ENCODE data around the gene MAPK14.

The MAPK14 gene

DNA sequence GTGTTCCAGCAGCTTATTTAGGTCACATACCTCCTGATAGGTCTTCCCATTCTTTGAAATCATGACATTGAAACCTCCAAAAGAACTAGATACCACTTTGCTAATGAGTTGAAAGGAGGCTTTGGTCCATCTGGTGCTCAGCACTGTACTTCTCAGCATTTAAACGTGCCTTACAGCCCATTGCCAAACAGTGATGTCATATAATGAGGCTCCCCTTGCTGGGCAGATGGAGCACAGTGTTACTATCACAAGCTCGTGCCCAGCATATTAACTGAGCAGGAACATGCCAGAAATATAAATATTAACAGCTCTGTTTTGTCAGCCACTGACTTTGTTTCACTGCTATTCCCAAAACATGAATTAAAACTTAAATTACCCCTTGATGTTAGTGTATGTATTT, 77.2 kb downstream of the MAPK14 start:
- no peak for DNase-seq (ENCODE audit: low spot score)

DNA sequence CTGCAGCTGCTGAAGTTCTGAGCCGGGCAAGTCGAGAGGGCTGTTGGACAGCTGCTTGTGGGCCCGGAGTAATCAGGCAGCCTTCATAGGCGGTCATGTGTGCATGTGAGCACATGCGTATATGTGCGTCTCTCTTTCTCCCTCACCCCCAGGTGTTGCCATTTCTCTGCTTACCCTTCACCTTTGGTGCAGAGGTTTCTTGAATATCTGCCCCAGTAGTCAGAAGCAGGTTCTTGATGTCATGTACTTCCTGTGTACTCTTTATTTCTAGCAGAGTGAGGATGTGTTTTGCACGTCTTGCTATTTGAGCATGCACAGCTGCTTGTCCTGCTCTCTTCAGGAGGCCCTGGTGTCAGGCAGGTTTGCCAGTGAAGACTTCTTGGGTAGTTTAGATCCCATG, 81.5 kb downstream of the MAPK14 start:
- no peak for DNase-seq (ENCODE audit: low spot score)

DNA sequence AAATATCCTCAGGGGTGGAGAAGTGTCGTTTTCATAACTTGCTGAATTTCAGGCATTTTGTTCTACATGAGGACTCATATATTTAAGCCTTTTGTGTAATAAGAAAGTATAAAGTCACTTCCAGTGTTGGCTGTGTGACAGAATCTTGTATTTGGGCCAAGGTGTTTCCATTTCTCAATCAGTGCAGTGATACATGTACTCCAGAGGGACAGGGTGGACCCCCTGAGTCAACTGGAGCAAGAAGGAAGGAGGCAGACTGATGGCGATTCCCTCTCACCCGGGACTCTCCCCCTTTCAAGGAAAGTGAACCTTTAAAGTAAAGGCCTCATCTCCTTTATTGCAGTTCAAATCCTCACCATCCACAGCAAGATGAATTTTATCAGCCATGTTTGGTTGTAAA, 82.4 kb downstream of the MAPK14 start:
- DNase-seq (ENCODE audit: low spot score), result no peak

DNA sequence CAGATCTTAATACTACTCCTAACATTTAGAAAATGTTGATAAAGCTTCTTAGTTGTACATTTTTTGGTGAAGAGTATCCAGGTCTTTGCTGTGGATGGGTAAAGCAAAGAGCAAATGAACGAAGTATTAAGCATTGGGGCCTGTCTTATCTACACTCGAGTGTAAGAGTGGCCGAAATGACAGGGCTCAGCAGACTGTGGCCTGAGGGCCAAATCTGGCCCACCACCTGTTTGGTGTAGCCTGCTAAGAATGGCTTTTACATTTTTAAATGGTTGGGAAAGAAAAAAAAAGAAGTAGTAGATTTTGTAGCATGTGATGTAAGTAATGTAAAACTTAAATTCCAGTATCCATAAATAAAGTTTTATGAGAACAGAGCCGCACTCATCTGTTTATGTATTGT, 83.3 kb downstream of the MAPK14 start:
- DNase-seq (ENCODE audit: low spot score), result no peak

DNA sequence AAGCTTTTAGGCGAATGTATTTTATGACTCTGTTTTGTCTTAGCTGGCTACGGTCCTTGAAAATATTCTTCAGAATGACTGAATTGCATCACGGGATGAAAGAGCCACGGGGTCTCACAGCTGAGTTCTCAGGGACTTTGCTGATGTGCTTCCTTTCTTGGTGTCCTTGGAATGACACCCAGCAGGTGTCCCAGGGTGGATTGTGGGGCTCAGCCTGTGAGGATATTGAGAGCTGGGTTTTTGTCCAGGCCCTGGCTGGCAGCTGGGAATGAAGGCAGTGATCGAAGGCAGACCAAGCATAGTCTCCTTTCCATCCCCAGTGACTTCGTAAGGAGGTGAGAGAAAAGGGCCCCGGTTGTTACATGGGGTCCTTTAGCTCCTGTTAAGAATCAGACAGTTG, 83.9 kb downstream of the MAPK14 start:
- DNase-seq (ENCODE audit: low spot score), result no peak

DNA sequence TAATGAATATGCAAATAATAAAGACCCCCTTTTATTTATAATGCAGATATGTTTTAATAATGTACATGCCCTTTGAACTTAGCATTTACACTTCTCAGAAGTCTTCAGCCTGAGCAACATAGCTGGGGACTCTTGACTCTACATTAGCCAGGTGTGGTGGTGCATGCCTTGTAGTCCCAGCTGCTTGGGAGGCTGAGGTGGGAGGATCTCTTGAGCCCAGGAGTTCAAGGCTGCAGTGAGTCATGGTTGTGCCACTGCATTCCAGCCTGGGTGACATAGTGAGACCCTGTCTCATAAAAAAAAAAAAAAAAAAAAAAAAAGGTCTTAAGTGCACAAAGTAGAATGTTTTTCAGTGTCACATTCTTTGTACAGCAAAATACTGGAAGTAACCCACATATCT, 85.4 kb downstream of the MAPK14 start:
- no peak for DNase-seq (ENCODE audit: low spot score)

DNA sequence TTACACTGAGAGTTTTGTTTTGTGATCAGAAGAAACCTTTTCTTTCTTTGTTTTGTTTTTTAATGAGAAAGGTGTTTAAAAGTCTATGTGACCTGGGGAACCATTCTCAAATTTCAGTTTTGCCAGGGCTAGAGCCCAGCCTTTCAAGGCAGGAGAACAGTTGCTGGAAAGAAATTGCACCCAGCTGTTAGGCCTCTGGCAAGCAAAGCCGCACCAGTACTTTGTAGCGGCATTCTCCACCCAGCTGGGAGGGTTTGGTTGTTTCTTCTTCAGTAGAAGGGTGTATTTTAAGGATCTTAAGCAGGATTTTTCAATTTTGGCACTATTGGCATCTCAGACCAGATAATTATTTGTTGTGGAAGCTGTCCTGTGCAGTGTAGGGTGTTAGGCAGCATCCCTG, 86.1 kb downstream of the MAPK14 start:
- DNase-seq (ENCODE audit: low spot score), result no peak

DNA sequence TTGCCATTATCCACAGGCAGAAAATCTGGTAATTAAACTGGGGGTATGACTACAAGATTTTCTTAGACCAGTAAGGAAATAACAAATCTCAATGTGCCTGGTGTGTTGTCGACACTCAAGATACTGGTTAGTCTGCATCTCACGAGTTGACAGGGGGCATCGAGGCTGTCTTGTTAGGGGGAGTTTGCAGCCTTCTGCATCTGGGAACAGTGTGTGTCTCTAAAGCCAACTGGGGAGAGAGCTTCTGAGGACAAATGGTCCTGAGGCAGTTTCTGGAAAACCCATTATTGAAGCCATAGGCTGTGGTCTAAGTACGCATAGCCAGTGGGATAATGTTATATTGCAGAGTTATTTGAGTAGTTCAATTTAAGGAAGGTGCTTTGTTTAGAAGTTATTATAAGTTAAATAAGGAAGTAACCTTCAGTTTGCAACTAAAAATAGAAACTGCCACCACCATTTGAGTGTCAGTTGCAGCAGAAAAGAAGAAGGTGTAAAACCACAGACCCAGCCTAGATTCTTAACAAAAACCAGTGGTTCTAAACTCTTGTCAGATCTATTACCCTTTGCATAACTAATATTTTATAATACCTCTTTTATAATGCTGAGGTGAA, 87.3 kb downstream of the MAPK14 start:
- no peak for DNase-seq (ENCODE audit: low spot score)

DNA sequence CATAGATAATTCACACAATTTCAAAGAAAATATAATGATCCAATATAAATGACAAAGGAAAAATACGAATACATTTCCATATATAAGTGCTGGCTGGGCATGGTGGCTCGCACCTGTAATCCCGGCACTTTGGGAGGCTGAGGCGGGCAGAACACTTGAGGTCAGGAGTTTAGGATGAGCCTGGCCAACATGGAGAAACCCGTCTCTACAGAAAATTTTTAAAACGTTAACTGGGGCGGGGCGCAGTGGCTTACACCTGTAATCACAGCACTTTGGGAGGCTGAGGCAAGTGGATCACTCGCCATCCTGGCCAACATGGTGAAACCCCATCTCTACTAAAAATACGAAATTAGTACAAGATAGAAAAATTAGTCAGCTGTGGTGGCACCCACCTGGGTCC, 87.8 kb downstream of the MAPK14 start:
- DNase-seq (ENCODE audit: low spot score), result no peak

DNA sequence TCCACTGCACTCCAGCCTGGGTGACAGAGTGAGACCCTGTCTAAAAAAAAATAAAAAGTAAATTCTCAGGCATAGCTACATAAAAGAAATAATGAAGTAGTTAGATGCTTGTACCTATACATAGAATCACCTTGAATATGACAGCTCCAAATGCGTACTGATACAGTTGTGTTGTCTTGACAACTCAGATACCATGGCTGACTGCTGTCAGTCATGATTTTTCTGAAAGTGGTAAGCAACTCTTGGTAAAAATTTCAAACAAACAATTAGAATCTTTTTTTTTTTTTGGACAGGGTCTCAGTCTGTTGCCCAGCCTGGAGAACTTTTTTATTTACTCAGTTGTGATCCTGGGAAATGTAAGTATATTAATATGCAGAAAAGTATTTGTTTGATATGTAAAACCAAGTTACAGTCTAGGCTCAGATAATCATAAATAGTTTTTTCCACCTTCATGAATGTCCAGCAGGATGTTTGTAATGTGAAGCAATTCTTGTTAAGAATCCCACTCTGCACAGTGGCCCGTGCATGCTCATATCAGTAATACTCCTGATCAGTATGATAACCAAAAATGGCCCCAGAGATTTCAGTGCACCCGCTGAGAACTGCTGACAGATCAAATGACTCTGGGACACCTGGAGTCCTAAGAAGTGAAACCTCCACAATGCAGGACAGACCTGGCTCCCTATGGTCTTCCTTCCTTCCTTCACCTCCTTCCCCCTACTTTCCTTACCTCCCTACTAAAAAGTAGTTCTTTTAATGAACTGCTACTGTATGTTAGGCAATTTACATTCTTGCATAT, 88.7 kb downstream of the MAPK14 start:
- DNase-seq (ENCODE audit: low spot score), result no peak

DNA sequence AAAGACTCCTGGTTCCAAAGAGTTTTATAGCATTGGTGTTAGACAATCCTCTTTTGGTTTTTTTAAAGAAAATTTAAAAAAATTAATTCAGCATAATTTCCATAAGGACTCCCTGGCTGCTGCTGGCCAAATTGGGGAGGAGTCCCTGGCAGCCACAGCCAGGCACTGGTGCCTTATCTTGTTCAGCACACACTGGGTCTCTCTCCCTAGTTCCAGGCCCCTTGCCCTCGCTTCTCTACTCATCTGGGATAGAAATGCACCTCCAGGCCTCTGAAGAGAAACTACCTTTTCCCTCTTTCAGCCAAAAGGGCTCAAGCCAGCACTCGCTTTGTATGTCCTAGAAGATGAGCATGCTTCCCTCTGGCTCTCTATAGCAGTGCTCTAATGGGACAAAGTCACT, 89.3 kb downstream of the MAPK14 start:
- no peak for DNase-seq (ENCODE audit: low spot score)

DNA sequence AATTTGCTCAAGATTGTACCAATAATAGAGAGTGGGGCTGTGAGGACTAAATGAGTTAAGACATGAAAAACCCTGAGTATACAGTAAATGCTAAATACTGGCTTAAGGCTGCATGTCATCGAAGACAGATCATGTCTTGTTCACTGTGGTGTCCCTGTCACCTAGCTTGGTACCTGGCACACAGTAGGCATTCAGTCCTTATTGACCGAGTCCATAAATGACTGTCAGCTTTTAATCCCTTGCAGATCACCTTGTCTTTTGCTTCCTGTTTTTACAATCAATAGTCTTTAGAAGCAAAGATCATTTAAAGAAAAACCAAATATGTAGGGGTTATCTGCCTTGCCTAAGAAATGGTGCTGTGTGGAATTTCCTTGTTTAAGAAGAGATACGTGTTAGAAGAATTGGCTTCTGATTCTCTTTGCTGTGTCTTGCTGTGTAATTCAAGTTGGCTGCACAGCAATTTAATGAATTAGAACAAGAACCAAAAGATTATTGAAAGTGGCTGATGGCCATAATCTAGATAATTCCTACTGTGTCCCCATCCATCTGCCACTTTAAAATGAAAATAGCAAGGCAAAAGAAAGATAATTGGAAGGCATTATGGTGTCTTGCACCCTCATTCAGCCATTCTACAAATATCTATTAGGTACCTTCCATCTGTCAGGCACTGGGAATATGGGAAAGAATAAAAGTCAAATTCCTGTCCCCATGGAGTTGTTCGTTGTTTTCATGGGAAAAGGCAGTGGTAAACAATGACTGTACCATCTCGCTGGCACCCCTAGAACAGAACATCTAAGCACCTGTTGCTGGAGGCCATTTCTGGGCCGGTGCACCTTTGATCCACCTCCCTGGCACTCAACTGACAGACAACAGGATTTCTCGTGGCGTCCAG, 90.3 kb downstream of the MAPK14 start:
- DNase-seq (ENCODE audit: low spot score), result no peak

DNA sequence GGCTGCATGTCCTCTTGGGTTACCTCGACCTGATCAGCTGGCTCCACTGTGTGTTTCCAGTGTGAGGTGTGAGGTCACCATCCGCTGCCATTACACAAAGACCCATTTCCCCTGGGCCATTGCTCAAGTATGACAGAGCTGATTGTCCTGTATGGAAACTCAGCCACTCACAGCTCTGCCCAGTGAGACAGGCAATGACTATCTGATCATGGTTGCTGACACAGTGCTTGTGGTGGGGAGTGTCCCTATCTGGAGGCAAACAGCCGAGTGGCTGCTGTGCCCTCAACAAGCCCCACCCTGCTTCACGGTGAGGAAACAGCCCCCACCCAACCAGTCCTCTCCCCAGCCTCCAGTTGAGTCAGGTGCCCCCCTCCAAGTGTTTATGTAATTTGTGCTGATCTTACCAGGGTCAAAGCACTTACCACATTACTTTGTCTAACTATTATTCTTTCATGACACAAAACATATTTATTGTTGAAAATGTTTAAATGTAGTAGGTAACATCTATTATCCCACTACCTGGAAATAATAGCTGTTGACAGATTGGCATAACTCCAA, 91.0 kb downstream of the MAPK14 start:
- no peak for DNase-seq (ENCODE audit: low spot score)

DNA sequence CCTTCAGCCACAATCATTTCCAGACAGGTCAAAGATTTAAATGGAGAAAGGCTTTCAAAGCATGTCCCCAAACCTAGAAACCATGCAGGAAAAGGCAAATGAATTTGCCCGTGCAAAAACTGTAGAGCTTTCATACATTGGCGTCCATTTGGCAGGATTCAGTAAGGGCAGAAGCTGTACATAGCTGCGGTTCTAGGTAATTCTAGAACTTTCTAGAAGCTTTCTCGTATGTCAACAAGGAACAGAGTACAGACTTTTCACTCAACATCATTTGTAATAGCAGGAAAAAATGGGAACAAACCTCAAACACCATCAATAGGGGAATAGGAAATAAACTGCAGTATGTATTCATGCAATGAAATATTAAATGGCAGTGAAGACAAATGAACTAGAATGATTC, 91.6 kb downstream of the MAPK14 start:
- DNase-seq (ENCODE audit: low spot score), result no peak

DNA sequence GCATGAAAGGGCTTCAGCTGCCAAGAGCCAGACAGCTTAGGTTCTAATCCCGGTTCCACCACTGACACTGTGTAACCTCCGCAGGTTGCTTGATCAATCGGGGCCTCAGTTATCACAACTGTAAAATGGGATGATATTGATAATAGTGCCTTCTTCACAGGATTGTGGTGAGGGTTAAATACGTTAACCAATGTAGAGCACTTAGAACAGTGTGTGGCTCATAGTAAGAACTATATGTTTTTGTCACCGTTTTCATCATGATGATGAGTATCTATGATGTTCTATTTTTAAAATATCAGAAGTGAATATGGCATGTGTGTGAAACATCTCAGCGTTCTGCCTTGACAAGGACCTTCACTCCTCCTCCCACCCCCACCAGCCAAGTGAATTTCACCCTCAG, 92.4 kb downstream of the MAPK14 start:
- no peak for DNase-seq (ENCODE audit: low spot score)

DNA sequence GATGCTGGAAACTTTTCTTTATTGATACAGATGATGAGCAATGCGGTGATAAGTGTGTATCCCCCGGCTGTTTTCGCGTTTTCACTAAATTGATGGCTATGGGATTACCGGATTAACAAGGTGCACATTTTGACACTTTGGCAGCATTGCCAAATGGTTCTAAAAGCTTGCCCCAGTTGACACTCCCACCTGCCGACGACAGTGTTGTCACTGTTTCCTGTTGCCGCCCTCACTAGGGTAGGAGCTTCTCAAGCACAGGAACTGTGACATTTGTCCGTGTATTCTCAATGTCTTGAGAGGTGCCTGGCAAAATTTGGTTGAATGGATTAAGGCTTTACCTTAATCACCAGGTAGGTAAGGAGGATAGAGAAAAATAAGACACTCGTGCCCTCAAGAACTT, 92.9 kb downstream of the MAPK14 start:
- DNase-seq (ENCODE audit: low spot score), result no peak

DNA sequence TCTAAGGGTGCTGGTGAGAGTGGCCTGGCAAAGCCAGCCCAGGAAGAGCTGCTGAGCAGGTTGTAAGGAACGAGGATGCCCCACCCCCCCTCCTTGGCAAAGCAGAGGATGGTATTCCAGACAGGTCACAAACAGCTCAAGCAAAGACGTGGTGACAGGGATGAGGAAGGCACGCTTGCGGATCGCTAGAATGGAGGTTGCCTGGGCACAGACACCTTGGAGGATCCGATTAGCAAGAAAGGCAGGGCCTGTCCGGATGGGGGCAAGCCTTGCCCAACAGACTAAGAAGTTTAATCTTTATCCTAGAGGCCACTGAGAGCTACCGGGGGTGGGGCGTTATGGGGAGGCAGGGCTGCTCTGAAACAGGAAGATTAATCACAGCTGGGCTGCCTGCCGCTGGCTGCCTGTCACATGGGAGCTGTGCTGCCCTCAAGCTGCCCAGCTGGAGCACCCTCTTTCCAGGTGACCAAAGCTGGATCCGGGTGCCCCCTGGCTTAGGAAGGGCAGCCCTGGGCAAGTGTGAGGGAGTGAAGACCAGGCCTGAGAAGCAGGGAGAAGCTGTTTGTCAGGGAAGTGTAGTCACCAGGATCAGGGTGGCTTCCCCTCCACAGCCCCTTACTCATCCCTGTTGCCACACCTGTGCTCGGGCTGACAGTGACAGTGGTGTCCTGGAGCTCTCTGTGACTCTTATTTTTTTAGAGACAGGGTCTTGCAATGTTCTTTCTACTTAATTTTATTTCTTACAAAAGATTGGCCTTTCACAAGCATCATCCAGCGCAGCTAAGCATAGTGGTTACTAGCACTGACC, 93.6 kb downstream of the MAPK14 start:
- DNase-seq (ENCODE audit: low spot score), result no peak

DNA sequence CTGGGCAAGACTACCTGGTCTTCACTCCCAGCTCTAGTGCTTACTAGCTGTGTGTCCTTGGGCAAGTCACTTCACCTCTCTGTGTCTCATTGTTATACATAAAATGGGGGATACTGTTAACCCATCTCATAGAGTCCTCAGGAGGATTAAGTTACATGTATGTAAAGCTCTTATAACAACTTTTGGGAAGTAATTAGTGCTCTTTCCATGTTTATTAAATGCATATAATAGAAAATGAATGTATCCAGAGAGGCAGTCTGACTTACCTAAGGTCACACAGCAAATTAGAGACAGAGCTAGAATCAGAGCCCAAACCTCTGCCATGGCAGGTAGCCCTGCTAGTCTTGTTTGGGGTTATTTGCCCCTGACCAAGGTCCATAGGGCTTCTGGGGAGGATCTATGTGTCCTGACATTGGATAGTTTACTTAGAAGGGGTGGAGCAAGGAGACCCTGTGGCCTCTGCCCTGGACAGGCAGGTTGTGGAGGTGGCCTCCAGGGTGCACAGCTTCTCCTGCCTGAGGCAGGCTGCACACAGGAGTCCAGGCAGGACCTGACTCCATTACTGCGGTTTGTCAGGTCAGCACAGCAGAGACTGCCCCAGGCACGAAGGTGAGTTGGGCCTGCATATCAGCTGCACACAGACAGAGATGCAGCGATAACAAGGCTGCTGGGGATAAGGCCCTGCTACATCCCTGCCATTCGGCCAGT, 94.3 kb downstream of the MAPK14 start:
- DNase-seq (ENCODE audit: low spot score), result no peak

DNA sequence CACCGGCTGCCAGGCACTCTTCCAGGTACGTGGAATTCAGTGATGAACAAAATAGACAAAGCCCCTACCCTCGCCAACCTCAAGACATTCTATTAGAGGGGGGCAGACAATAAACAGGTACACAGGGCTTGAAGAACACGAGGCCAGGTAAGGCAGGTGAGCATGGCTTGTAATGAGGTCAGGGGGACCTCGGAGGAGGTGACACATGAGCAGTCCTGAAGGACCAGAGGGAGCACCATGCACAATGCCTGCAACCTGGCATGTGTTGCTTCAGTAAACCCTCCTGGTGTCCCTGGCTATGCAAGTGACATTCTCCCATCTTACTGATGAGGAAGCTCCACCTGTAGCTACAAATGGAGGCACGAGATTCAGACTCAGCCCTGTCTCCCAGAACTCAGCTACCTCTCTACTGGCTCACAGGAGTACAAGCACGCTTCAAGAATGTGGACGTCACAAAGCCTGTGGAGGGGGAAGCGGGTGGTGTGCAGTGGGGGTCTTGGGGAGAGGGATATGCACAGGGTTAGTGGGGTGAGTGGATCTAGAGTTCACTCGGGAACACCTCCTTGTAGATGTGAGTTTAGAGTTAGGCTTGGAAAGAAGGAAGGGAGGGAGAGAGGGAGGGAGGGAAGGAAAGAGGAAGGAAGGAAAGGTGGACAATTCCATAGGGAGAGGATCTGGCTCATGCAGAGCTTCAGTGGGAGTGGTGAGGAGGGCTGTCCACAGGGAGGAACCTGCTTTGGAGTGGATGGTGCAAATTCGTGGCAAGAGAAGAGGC, 95.1 kb downstream of the MAPK14 start:
- no peak for DNase-seq (ENCODE audit: low spot score)

All from HuH-7 (cell line).